HepG2 (cell line): Measurements from ENCODE around the gene LPCAT4. TPM values are rescaled to one million over a fixed set of nuclear protein-coding genes. Genes with fewer than 3 reads are reported as not detected.
A peak's percentile ranks its signal among the peaks of the same experiment; 100 is the strongest.

Experiments
- CHD2 ChIP-seq: IDR thresholded peaks from 2 replicates; pipeline ENCODE4 v1.6.1; 2011; ENCODE audit warnings: low read depth, low read length, improper control_type of control experiment
- KDM1A ChIP-seq: IDR thresholded peaks from 2 replicates; pipeline ENCODE4 v1.6.1; 2016; ENCODE audit warnings: missing compliant biosample characterization
- ZFP62 ChIP-seq: sonication (generic); formaldehyde crosslinking; IDR thresholded peaks from 2 replicates; pipeline ENCODE4 v1.4.0; 2020; ENCODE audit warnings: missing genetic modification reagents
- ZNF44 ChIP-seq: sonication (generic); formaldehyde crosslinking; IDR thresholded peaks from 2 replicates; pipeline ENCODE4 v1.5.1; 2020; ENCODE audit warnings: mild to moderate bottlenecking, missing genetic modification reagents
- ZNF746 ChIP-seq: sonication (generic); formaldehyde crosslinking; IDR thresholded peaks from 2 replicates; pipeline ENCODE4 v1.8.0; 2022; ENCODE audit warnings: mild to moderate bottlenecking, missing genetic modification reagents
- ZNF788 ChIP-seq: sonication (generic); formaldehyde crosslinking; IDR thresholded peaks from 2 replicates; pipeline ENCODE4 v1.5.0; 2020; ENCODE audit warnings: mild to moderate bottlenecking, missing genetic modification reagents, borderline replicate concordance
- ZSCAN30 ChIP-seq: sonication (generic); formaldehyde crosslinking; IDR thresholded peaks from 2 replicates; pipeline ENCODE4 v1.5.0; 2020; ENCODE audit warnings: mild to moderate bottlenecking, missing genetic modification reagents
- polyA plus RNA-seq, 8 experiments: library from polyadenylated mRNA; depleted of rRNA in 3 of 8; stranded (reverse) in 7 of 8; unstranded in 1 of 8; fragments of >200 nt; fragmentation: Illumina TruSeq in 4 of 8; extraction: Trizol in 4 of 8; gene quantifications; 2 replicates each; pipeline versions ENCODE4 v1.2.1 to v1.2.3, GENCODE V29; 2011 to 2016; ENCODE audit warnings: low read depth in 4 of 8, missing spikeins in 1 of 8, mixed read lengths in 1 of 8; ENCODE audit not compliant: insufficient read depth in 1 of 8
- total RNA-seq, 5 experiments: library from RNA; depleted of rRNA; stranded (reverse); fragments of >200 nt; fragmentation: Illumina TruSeq; extraction: Trizol; gene quantifications; 2 replicates each; pipeline ENCODE4 v1.2.3, GENCODE V29; 2016; ENCODE audit warnings: low read depth in 1 of 5
- TF ChIP-seq, protein P1 (sequence below): sonication (generic); formaldehyde crosslinking; IDR thresholded peaks from 2 replicates; pipeline ENCODE4 v1.4.0; 2020; ENCODE audit warnings: missing genetic modification reagents
- TF ChIP-seq, protein P2 (sequence below): sonication (generic); formaldehyde crosslinking; conservative IDR thresholded peaks from 2 replicates; pipeline ENCODE4 v1.8.0; 2022; ENCODE audit warnings: missing genetic modification reagents
- TF ChIP-seq, protein P3 (sequence below): sonication (generic); formaldehyde crosslinking; IDR thresholded peaks from 2 replicates; pipeline ENCODE4 v1.4.0; 2020; ENCODE audit warnings: mild to moderate bottlenecking, missing genetic modification reagents
- TF ChIP-seq, protein P4 (sequence below): IDR thresholded peaks from 2 replicates; pipeline ENCODE4 v1.4.0; 2020; ENCODE audit warnings: mild to moderate bottlenecking, missing genetic modification reagents
- TF ChIP-seq, protein P5 (sequence below): IDR thresholded peaks from 2 replicates; pipeline ENCODE4 v1.6.1; 2016; ENCODE audit warnings: missing biosample characterization, missing genetic modification reagents, low read depth

LPCAT4 gene
- total and polyA plus RNA-seq, 2 of the 13 experiments (the other 11 are each of a cell fraction or from before 2014, with no cell fraction given), result 8.1 to 57.1 TPM

DNA sequence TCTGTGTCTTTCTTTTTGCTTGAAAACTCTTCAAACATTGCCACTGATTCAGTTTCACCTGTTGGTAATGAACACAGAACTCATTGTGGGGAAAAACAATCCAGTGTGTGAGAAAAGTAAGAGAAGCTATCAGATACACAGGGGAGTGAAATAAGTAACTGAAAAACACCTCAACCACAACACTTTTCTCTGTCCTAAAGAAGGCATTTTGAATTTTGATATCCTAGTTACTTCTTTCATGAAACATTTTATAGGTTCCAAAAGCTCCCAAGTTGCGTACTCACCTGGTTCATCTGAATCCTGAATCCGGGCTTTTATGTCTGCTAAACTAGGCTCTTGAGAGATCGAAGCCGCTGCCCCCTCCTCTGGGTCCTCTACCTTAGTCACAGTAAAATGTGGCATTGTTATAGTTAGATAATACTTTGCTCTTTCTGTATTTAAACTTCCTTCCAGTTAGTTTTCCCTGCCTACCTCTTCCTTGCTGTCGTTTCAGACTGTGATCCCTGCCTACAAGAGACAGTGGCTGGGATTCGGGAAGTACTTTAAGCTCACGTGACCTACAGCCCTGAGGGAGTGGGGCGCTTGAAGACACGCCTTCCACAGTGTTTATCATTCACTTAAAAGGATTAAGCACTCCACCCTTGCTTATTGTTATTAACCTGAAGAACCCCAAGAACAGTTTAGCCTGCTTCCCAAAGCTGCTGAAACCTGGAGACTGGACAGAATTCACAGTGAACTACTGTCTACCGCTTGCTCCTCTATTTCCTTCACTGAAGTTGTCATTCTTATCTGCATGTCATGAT, 48.5 kb downstream of the LPCAT4 start (continued):
- TF ChIP-seq, protein P1, sequence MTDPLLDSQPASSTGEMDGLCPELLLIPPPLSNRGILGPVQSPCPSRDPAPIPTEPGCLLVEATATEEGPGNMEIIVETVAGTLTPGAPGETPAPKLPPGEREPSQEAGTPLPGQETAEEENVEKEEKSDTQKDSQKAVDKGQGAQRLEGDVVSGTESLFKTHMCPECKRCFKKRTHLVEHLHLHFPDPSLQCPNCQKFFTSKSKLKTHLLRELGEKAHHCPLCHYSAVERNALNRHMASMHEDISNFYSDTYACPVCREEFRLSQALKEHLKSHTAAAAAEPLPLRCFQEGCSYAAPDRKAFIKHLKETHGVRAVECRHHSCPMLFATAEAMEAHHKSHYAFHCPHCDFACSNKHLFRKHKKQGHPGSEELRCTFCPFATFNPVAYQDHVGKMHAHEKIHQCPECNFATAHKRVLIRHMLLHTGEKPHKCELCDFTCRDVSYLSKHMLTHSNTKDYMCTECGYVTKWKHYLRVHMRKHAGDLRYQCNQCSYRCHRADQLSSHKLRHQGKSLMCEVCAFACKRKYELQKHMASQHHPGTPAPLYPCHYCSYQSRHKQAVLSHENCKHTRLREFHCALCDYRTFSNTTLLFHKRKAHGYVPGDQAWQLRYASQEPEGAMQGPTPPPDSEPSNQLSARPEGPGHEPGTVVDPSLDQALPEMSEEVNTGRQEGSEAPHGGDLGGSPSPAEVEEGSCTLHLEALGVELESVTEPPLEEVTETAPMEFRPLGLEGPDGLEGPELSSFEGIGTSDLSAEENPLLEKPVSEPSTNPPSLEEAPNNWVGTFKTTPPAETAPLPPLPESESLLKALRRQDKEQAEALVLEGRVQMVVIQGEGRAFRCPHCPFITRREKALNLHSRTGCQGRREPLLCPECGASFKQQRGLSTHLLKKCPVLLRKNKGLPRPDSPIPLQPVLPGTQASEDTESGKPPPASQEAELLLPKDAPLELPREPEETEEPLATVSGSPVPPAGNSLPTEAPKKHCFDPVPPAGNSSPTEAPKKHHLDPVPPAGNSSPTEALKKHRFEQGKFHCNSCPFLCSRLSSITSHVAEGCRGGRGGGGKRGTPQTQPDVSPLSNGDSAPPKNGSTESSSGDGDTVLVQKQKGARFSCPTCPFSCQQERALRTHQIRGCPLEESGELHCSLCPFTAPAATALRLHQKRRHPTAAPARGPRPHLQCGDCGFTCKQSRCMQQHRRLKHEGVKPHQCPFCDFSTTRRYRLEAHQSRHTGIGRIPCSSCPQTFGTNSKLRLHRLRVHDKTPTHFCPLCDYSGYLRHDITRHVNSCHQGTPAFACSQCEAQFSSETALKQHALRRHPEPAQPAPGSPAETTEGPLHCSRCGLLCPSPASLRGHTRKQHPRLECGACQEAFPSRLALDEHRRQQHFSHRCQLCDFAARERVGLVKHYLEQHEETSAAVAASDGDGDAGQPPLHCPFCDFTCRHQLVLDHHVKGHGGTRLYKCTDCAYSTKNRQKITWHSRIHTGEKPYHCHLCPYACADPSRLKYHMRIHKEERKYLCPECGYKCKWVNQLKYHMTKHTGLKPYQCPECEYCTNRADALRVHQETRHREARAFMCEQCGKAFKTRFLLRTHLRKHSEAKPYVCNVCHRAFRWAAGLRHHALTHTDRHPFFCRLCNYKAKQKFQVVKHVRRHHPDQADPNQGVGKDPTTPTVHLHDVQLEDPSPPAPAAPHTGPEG (CRISPR knock-in tag), result 0 out of 2 replicates have a peak, but pooled peaks have one; percentile 39
- TF ChIP-seq ZNF746 (no peak), ZNF44 (CRISPR knock-in tag) (no peak), ZNF788 (CRISPR knock-in tag) (no peak), ZSCAN30 (CRISPR knock-in tag) (no peak), KDM1A (CRISPR knock-in tag) (no peak), CHD2 (no peak), ZFP62 (CRISPR knock-in tag) (no peak)
- TF ChIP-seq, protein P2, sequence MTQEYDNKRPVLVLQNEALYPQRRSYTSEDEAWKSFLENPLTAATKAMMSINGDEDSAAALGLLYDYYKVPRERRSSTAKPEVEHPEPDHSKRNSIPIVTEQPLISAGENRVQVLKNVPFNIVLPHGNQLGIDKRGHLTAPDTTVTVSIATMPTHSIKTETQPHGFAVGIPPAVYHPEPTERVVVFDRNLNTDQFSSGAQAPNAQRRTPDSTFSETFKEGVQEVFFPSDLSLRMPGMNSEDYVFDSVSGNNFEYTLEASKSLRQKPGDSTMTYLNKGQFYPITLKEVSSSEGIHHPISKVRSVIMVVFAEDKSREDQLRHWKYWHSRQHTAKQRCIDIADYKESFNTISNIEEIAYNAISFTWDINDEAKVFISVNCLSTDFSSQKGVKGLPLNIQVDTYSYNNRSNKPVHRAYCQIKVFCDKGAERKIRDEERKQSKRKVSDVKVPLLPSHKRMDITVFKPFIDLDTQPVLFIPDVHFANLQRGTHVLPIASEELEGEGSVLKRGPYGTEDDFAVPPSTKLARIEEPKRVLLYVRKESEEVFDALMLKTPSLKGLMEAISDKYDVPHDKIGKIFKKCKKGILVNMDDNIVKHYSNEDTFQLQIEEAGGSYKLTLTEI (CRISPR knock-in tag), result no peak
- TF ChIP-seq, protein P3, sequence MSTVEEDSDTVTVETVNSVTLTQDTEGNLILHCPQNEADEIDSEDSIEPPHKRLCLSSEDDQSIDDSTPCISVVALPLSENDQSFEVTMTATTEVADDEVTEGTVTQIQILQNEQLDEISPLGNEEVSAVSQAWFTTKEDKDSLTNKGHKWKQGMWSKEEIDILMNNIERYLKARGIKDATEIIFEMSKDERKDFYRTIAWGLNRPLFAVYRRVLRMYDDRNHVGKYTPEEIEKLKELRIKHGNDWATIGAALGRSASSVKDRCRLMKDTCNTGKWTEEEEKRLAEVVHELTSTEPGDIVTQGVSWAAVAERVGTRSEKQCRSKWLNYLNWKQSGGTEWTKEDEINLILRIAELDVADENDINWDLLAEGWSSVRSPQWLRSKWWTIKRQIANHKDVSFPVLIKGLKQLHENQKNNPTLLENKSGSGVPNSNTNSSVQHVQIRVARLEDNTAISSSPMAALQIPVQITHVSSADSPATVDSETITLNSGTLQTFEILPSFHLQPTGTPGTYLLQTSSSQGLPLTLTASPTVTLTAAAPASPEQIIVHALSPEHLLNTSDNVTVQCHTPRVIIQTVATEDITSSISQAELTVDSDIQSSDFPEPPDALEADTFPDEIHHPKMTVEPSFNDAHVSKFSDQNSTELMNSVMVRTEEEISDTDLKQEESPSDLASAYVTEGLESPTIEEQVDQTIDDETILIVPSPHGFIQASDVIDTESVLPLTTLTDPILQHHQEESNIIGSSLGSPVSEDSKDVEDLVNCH (CRISPR knock-in tag), result no peak
- TF ChIP-seq, protein P4, sequence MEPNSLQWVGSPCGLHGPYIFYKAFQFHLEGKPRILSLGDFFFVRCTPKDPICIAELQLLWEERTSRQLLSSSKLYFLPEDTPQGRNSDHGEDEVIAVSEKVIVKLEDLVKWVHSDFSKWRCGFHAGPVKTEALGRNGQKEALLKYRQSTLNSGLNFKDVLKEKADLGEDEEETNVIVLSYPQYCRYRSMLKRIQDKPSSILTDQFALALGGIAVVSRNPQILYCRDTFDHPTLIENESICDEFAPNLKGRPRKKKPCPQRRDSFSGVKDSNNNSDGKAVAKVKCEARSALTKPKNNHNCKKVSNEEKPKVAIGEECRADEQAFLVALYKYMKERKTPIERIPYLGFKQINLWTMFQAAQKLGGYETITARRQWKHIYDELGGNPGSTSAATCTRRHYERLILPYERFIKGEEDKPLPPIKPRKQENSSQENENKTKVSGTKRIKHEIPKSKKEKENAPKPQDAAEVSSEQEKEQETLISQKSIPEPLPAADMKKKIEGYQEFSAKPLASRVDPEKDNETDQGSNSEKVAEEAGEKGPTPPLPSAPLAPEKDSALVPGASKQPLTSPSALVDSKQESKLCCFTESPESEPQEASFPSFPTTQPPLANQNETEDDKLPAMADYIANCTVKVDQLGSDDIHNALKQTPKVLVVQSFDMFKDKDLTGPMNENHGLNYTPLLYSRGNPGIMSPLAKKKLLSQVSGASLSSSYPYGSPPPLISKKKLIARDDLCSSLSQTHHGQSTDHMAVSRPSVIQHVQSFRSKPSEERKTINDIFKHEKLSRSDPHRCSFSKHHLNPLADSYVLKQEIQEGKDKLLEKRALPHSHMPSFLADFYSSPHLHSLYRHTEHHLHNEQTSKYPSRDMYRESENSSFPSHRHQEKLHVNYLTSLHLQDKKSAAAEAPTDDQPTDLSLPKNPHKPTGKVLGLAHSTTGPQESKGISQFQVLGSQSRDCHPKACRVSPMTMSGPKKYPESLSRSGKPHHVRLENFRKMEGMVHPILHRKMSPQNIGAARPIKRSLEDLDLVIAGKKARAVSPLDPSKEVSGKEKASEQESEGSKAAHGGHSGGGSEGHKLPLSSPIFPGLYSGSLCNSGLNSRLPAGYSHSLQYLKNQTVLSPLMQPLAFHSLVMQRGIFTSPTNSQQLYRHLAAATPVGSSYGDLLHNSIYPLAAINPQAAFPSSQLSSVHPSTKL (CRISPR knock-in tag), result no peak
- TF ChIP-seq, protein P5, sequence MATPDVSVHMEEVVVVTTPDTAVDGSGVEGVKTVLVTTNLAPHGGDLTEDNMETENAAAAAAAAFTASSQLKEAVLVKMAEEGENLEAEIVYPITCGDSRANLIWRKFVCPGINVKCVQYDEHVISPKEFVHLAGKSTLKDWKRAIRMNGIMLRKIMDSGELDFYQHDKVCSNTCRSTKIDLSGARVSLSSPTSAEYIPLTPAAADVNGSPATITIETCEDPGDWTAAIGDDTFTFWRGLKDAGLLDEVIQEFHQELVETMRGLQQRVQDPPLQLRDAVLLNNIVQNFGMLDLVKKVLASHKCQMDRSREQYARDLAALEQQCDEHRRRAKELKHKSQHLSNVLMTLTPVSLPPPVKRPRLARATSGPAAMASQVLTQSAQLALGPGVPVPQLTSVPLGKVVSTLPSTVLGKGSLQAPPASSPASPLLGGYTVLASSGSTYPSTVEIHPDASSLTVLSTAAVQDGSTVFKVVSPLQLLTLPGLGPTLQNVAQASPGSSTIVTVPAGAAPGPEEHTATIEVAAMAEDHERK (CRISPR knock-in tag), result no peak
